Measurements from ENCODE around the gene DEGS2.

Gene DEGS2

GRCh38 chr14:100147691-100148464, 11.6 kb downstream of the DEGS2 start:
- DNase-seq: no peak

GRCh38 chr14:100147181-100147631, 12.2 kb downstream of the DEGS2 start:
- DNase-seq: peak; percentile 53

GRCh38 chr14:100146531-100147091, 12.8 kb downstream of the DEGS2 start:
- no peak for DNase-seq

- DNase-seq: no peak
Observed at GRCh38 chr14:100145682-100146464, 13.6 kb downstream of the DEGS2 start.

- no peak for DNase-seq
Observed at GRCh38 chr14:100144996-100145646, 14.3 kb downstream of the DEGS2 start.

GRCh38 chr14:100144645-100144995, 14.8 kb downstream of the DEGS2 start:
- no peak for DNase-seq

GRCh38 chr14:100143934-100144333, 15.5 kb downstream of the DEGS2 start:
- no peak for DNase-seq

GRCh38 chr14:100143523-100143922, 15.9 kb downstream of the DEGS2 start:
- no peak for DNase-seq

- no peak for DNase-seq
Observed at GRCh38 chr14:100142073-100143040, 17.1 kb downstream of the DEGS2 start.

GRCh38 chr14:100141098-100141497, 18.3 kb downstream of the DEGS2 start:
- no peak for DNase-seq

GRCh38 chr14:100140452-100141078, 18.9 kb downstream of the DEGS2 start:
- DNase-seq: no peak

- DNase-seq: no peak
Observed at GRCh38 chr14:100138955-100139354, 20.5 kb downstream of the DEGS2 start.

GRCh38 chr14:100138082-100138787, 21.2 kb downstream of the DEGS2 start:
- DNase-seq: no peak

- no peak for DNase-seq
Observed at GRCh38 chr14:100137173-100137572, 22.3 kb downstream of the DEGS2 start.

GRCh38 chr14:100135784-100136183, 23.7 kb downstream of the DEGS2 start:
- no peak for DNase-seq

- no peak for DNase-seq
Observed at GRCh38 chr14:100135073-100135472, 24.4 kb downstream of the DEGS2 start.

- no peak for DNase-seq
Observed at GRCh38 chr14:100134586-100134985, 24.9 kb downstream of the DEGS2 start.

GRCh38 chr14:100132903-100133510, 26.4 kb downstream of the DEGS2 start:
- DNase-seq: no peak

GRCh38 chr14:100132161-100132902, 27.1 kb downstream of the DEGS2 start:
- DNase-seq: no peak

GRCh38 chr14:100131181-100131580, 28.3 kb downstream of the DEGS2 start:
- DNase-seq: no peak
